ENCODE measurements around the gene MOB3A. TPM values are rescaled to one million over a fixed set of nuclear protein-coding genes. Genes with fewer than 3 reads are reported as not detected.
A peak's percentile ranks its signal among the peaks of the same experiment; 100 is the strongest.

Gene MOB3A
- total RNA-seq, 4 donors from 2014 or later = 18.7 to 74.2 (median 46.1) TPM

DNA sequence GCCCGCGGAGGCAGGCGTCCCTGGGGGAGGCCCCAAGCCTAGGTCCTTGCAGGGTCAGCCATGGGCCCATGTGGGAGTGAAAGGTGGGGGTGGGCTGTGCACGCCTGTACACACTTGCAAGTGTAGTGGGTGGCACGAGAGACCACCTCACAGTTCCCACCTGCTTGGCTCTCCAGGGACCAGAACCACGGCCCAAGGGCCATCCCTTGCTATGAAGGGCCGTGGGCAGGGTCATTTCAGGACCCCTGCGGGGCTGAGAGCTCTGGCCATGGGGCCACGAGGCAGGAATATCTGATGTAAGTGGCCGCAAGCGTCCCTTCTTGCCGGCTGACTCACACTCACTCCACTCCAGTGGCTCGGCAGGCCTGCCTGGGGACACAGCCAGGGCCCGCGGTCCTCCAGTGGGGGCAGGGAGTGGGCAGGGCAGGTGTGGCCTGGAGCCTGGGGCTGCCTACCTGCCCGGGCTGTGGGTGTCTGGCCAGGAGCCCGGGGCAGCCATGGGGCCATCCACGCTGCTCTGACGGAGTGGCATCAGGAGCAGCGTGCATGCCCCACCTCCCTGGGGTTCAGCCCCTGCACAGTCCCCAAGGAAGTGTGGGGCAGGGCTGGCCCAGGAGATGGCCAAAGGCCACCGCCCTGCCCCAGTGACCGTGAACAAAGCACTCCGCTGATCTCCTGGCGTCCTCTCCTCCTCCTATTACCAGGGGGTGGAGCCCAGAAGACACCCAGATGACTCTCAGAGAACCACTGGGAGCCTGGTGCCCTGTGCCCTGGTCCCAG, 36.5 kb downstream of the MOB3A start:
- 35% methylated on average over 19 of the region's 24 CpGs; no CpG with 5 or more reads in 1 of the 2 donors for WGBS, 2 donors (ENCODE audit: low coverage in 1 of 2)
- peak; percentile 91 for DNase-seq
- intact Hi-C loops (cut with DNase I; ENCODE audit: low total_unique reads) = no loop called here
- TF ChIP-seq POLR2AphosphoS5 (IDR thresholded peaks at IDR 0.05) = peak; percentile 65 to 79 (median 70)
- TF ChIP-seq POLR2A (IDR thresholded peaks at IDR 0.05) = peak; percentile 74
- TF ChIP-seq EP300 (IDR thresholded peaks at IDR 0.05; ENCODE audit: low read depth) = no peak
- TF ChIP-seq, protein P1, sequence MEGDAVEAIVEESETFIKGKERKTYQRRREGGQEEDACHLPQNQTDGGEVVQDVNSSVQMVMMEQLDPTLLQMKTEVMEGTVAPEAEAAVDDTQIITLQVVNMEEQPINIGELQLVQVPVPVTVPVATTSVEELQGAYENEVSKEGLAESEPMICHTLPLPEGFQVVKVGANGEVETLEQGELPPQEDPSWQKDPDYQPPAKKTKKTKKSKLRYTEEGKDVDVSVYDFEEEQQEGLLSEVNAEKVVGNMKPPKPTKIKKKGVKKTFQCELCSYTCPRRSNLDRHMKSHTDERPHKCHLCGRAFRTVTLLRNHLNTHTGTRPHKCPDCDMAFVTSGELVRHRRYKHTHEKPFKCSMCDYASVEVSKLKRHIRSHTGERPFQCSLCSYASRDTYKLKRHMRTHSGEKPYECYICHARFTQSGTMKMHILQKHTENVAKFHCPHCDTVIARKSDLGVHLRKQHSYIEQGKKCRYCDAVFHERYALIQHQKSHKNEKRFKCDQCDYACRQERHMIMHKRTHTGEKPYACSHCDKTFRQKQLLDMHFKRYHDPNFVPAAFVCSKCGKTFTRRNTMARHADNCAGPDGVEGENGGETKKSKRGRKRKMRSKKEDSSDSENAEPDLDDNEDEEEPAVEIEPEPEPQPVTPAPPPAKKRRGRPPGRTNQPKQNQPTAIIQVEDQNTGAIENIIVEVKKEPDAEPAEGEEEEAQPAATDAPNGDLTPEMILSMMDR (IDR thresholded peaks at IDR 0.05) = no peak
- H3K4me1 ChIP-seq = peaks cover 43 to 84% (median 56%) of the 10 kb centered on the region in 4 donors
- in situ Hi-C loops (cut with MboI; ENCODE audit: low pct_ligation_motif_present in 1 of 4, low pct_unique_long_range_greater_than_20kb in 1 of 4, low sequenced_read_pairs in 3 of 4) = no loop called here
- H3K27ac ChIP-seq = peak overlapping the region; percentile 96 to 100 (median 98)
- H3K27me3 ChIP-seq = no peaks in the 10 kb centered on the region
- H3K9me3 ChIP-seq = no peaks in the 10 kb centered on the region
- H3K36me3 ChIP-seq = no peaks in the 10 kb centered on the region
- peak overlapping the region in 2 of 4 donors; percentile 77 to 78 for H3K4me3 ChIP-seq

- Histone ChIP-seq H3K36me3 (no peaks in the 10 kb centered on the region), H3K4me1 (peaks cover 47 to 82% (median 60%) of the 10 kb centered on the region in 4 donors), H3K9me3 (no peaks in the 10 kb centered on the region), H3K27me3 (no peaks in the 10 kb centered on the region), H3K27ac (peak overlapping the region; percentile 96 to 100 (median 98)), H3K4me3 (no peak overlapping the region)
- WGBS, 2 donors (ENCODE audit: low coverage in 1 of 2) = 65 to 81% methylated on average over 6 to 27 of the region's 27 CpGs
- in situ Hi-C loops (cut with MboI; ENCODE audit: low pct_ligation_motif_present in 1 of 4, low pct_unique_long_range_greater_than_20kb in 1 of 4, low sequenced_read_pairs in 3 of 4) = no loop called here
- intact Hi-C loops (cut with DNase I; ENCODE audit: low total_unique reads) = no loop called here
- TF ChIP-seq POLR2A (IDR thresholded peaks at IDR 0.05) = no peak
- no peak for TF ChIP-seq EP300 (IDR thresholded peaks at IDR 0.05; ENCODE audit: low read depth)
- no peak for TF ChIP-seq POLR2AphosphoS5 (IDR thresholded peaks at IDR 0.05)
- TF ChIP-seq, protein P1 (IDR thresholded peaks at IDR 0.05) = no peak
- DNase-seq = peak; percentile 12
Observed at GRCh38 chr19:2058570-2059421, 37.3 kb downstream of the MOB3A start.

DNA sequence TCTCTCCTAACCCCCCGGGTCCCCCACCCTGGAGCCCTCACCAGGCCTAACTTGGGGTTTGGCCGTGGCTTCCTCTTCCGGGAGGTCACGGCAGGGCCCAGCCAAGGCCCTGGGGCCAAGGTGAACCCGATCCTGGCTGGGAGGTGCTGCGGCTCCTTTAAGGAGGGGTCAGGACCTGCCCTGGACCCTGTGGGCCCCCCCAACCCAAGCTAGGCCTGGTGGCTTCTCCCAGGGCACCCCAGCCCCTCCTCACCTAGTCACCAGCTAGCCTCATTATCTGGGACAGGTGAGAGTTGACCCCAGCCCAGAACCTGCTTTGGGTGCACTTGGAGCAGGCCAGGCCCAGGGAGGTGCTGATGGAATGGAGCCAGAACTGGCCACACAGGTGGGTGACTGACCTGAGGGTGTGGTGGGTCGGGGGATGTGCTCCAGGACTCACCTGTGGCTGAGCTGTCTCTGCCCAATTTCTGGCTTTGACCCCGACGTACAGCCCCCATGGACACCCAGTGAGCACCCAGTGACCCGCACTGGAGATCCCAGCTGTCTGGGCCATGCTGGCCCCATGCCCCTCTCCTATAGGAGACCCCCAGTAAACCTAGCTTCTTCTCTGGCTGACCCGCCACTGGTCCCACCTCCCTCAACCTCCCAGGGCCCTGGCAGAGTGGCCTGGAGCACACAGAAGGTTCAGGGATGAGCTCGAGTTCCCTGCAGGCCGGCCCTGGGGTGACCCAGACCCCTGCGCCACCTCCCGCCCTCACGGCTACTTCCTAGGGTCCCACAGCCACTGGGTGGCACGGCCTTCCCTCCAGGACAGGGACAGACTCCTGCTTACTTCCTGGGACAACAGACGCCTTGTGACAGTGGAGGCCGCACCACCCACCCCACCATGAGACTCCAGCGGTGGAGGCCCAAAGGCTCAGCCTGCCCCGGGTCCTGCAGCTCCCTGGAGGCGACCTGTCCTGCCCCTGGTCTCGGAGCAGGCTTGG, 38.3 kb downstream of the MOB3A start:
- WGBS, 2 donors (ENCODE audit: low coverage in 1 of 2) = 83% methylated on average over 21 of the region's 23 CpGs; no CpG with 5 or more reads in 1 of the 2 donors
- Histone ChIP-seq H3K4me3 (no peak overlapping the region), H3K27me3 (no peaks in the 10 kb centered on the region), H3K36me3 (no peaks in the 10 kb centered on the region), H3K4me1 (peaks cover 47 to 81% (median 61%) of the 10 kb centered on the region in 4 donors), H3K9me3 (no peaks in the 10 kb centered on the region), H3K27ac (peak overlapping the region; percentile 96 to 100 (median 98))
- intact Hi-C loops (cut with DNase I; ENCODE audit: low total_unique reads) (no loop called here), in situ Hi-C loops (cut with MboI; ENCODE audit: low pct_ligation_motif_present in 1 of 4, low pct_unique_long_range_greater_than_20kb in 1 of 4, low sequenced_read_pairs in 3 of 4) (no loop called here)
- peak; percentile 10 for DNase-seq
- TF ChIP-seq POLR2A (IDR thresholded peaks at IDR 0.05) = no peak
- TF ChIP-seq EP300 (IDR thresholded peaks at IDR 0.05; ENCODE audit: low read depth) = no peak
- no peak for TF ChIP-seq POLR2AphosphoS5 (IDR thresholded peaks at IDR 0.05)
- TF ChIP-seq, protein P1 (IDR thresholded peaks at IDR 0.05) = no peak

Measured in transverse colon (tissue), 4 donors.